ENCODE measurements around the gene SPDEF.

SPDEF gene

GRCh38 chr6:34576286-34576955 lies 20.3 kb upstream of the SPDEF start:
- H3K9me3 ChIP-seq: no peaks in the 10 kb centered on the region
- in situ Hi-C loops (cut with MboI; ENCODE audit: low sequenced_read_pairs): no loop called here
- H3K4me1 ChIP-seq: no peaks in the 10 kb centered on the region
- DNase-seq (ENCODE audit: low spot score in 2 of 2): no peak
- H3K27me3 ChIP-seq (ENCODE audit: low read depth): no peaks in the 10 kb centered on the region
- no peak overlapping the region for H3K4me3 ChIP-seq
- no peaks in the 10 kb centered on the region for H3K36me3 ChIP-seq (replicated peaks)

- no peak for DNase-seq (ENCODE audit: low spot score in 2 of 2)
- in situ Hi-C loops (cut with MboI; ENCODE audit: low sequenced_read_pairs): no loop called here
Observed at GRCh38 chr6:34575326-34575725, 19.2 kb upstream of the SPDEF start.

GRCh38 chr6:34574647-34575293 lies 18.6 kb upstream of the SPDEF start:
- in situ Hi-C loops (cut with MboI; ENCODE audit: low sequenced_read_pairs): no loop called here
- Histone ChIP-seq H3K27me3 (ENCODE audit: low read depth) (no peaks in the 10 kb centered on the region), H3K36me3 (replicated peaks) (no peaks in the 10 kb centered on the region), H3K4me3 (no peak overlapping the region), H3K9me3 (no peaks in the 10 kb centered on the region), H3K4me1 (no peaks in the 10 kb centered on the region)
- no peak for DNase-seq (ENCODE audit: low spot score in 2 of 2)

More at GRCh38 chr6:34575326-34575725, 19.2 kb upstream of the SPDEF start:
- Histone ChIP-seq H3K9me3 (no peaks in the 10 kb centered on the region), H3K4me3 (no peak overlapping the region), H3K27me3 (ENCODE audit: low read depth) (no peaks in the 10 kb centered on the region), H3K36me3 (replicated peaks) (no peaks in the 10 kb centered on the region), H3K4me1 (no peaks in the 10 kb centered on the region)

- in situ Hi-C loops (cut with MboI; ENCODE audit: low sequenced_read_pairs): no loop called here
- no peaks in the 10 kb centered on the region for H3K27me3 ChIP-seq (ENCODE audit: low read depth)
- H3K9me3 ChIP-seq: no peaks in the 10 kb centered on the region
- no peaks in the 10 kb centered on the region for H3K36me3 ChIP-seq (replicated peaks)
- H3K4me1 ChIP-seq: no peaks in the 10 kb centered on the region
- no peak for DNase-seq (ENCODE audit: low spot score in 2 of 2)
- H3K4me3 ChIP-seq: no peak overlapping the region
Observed at GRCh38 chr6:34573567-34574183, 17.5 kb upstream of the SPDEF start.

GRCh38 chr6:34572585-34572984 lies 16.5 kb upstream of the SPDEF start:
- H3K9me3 ChIP-seq: no peaks in the 10 kb centered on the region
- H3K27me3 ChIP-seq (ENCODE audit: low read depth): no peaks in the 10 kb centered on the region
- no peaks in the 10 kb centered on the region for H3K4me1 ChIP-seq
- H3K4me3 ChIP-seq: no peak overlapping the region
- no peak for DNase-seq (ENCODE audit: low spot score in 2 of 2)
- in situ Hi-C loops (cut with MboI; ENCODE audit: low sequenced_read_pairs): no loop called here
- H3K36me3 ChIP-seq (replicated peaks): no peaks in the 10 kb centered on the region

GRCh38 chr6:34572021-34572420 lies 15.9 kb upstream of the SPDEF start:
- in situ Hi-C loops (cut with MboI; ENCODE audit: low sequenced_read_pairs): no loop called here
- no peaks in the 10 kb centered on the region for H3K9me3 ChIP-seq
- H3K4me3 ChIP-seq: no peak overlapping the region
- H3K36me3 ChIP-seq (replicated peaks): no peaks in the 10 kb centered on the region
- no peaks in the 10 kb centered on the region for H3K4me1 ChIP-seq
- H3K27me3 ChIP-seq (ENCODE audit: low read depth): no peaks in the 10 kb centered on the region
- no peak for DNase-seq (ENCODE audit: low spot score in 2 of 2)

- in situ Hi-C loops (cut with MboI; ENCODE audit: low sequenced_read_pairs): no loop called here
- no peaks in the 10 kb centered on the region for H3K27me3 ChIP-seq (ENCODE audit: low read depth)
- H3K36me3 ChIP-seq (replicated peaks): no peaks in the 10 kb centered on the region
- no peak overlapping the region for H3K4me3 ChIP-seq
- H3K4me1 ChIP-seq: no peaks in the 10 kb centered on the region
- no peaks in the 10 kb centered on the region for H3K9me3 ChIP-seq
- no peak for DNase-seq (ENCODE audit: low spot score in 2 of 2)
Observed at GRCh38 chr6:34571388-34571787, 15.3 kb upstream of the SPDEF start.

- in situ Hi-C loops (cut with MboI; ENCODE audit: low sequenced_read_pairs): no loop called here
- Histone ChIP-seq H3K27me3 (ENCODE audit: low read depth) (no peaks in the 10 kb centered on the region), H3K4me1 (no peaks in the 10 kb centered on the region), H3K9me3 (no peaks in the 10 kb centered on the region), H3K36me3 (replicated peaks) (no peaks in the 10 kb centered on the region), H3K4me3 (no peak overlapping the region)
- DNase-seq (ENCODE audit: low spot score in 2 of 2): no peak
Observed at GRCh38 chr6:34570066-34570833, 14.1 kb upstream of the SPDEF start.

GRCh38 chr6:34569361-34569973 lies 13.3 kb upstream of the SPDEF start:
- H3K4me1 ChIP-seq: no peaks in the 10 kb centered on the region
- no peaks in the 10 kb centered on the region for H3K27me3 ChIP-seq (ENCODE audit: low read depth)
- H3K4me3 ChIP-seq: no peak overlapping the region
- no peak for DNase-seq (ENCODE audit: low spot score in 2 of 2)
- in situ Hi-C loops (cut with MboI; ENCODE audit: low sequenced_read_pairs): no loop called here
- H3K36me3 ChIP-seq (replicated peaks): no peaks in the 10 kb centered on the region
- H3K9me3 ChIP-seq: no peaks in the 10 kb centered on the region

GRCh38 chr6:34568341-34569201 lies 12.4 kb upstream of the SPDEF start:
- in situ Hi-C loops (cut with MboI; ENCODE audit: low sequenced_read_pairs): no loop called here
- no peaks in the 10 kb centered on the region for H3K9me3 ChIP-seq

GRCh38 chr6:34566830-34567546 lies 10.9 kb upstream of the SPDEF start:
- Histone ChIP-seq H3K27me3 (ENCODE audit: low read depth) (no peaks in the 10 kb centered on the region), H3K36me3 (replicated peaks) (no peaks in the 10 kb centered on the region), H3K9me3 (no peaks in the 10 kb centered on the region), H3K4me1 (no peaks in the 10 kb centered on the region), H3K4me3 (no peak overlapping the region)
- DNase-seq (ENCODE audit: low spot score in 2 of 2): no peak
- in situ Hi-C loops (cut with MboI; ENCODE audit: low sequenced_read_pairs): no loop called here

More at GRCh38 chr6:34568341-34569201, 12.4 kb upstream of the SPDEF start:
- H3K4me1 ChIP-seq: no peaks in the 10 kb centered on the region
- H3K4me3 ChIP-seq: no peak overlapping the region
- DNase-seq (ENCODE audit: low spot score in 2 of 2): no peak
- H3K36me3 ChIP-seq (replicated peaks): no peaks in the 10 kb centered on the region
- no peaks in the 10 kb centered on the region for H3K27me3 ChIP-seq (ENCODE audit: low read depth)

GRCh38 chr6:34565722-34566137 lies 9.6 kb upstream of the SPDEF start:
- Histone ChIP-seq H3K4me1 (no peaks in the 10 kb centered on the region), H3K9me3 (no peaks in the 10 kb centered on the region), H3K36me3 (replicated peaks) (no peaks in the 10 kb centered on the region), H3K27me3 (ENCODE audit: low read depth) (no peaks in the 10 kb centered on the region), H3K4me3 (no peak overlapping the region)
- in situ Hi-C loops (cut with MboI; ENCODE audit: low sequenced_read_pairs): no loop called here
- DNase-seq (ENCODE audit: low spot score in 2 of 2): no peak
